HL-60 (cell line): ENCODE results near the gene CATSPERD.

ENCODE experiments used
- DNase-seq, 2 experiments: peaks; one replicate each; pipeline ENCODE4 v3.0.0-alpha.2; 2010 to 2020; ENCODE audit warnings: low read depth in 1 of 2, low spot score in 1 of 2
- H3K27ac ChIP-seq: fragments of 250-450 bp; sonication (Bioruptor Pico); replicated peaks from 2 replicates; pipeline ENCODE4 v1.5.1; 2020; ENCODE audit warnings: mild to moderate bottlenecking, moderate library complexity
- H3K27me3 ChIP-seq: fragments of 250-450 bp; sonication (Bioruptor Pico); 2 replicates; pipeline ENCODE4 v1.5.1; 2021; ENCODE audit warnings: mild to moderate bottlenecking, moderate library complexity; ENCODE audit not compliant: insufficient read depth, poor library complexity, severe bottlenecking
- H3K4me3 ChIP-seq: replicated peaks from 2 replicates; pipeline ENCODE4 v1.5.1; 2011; ENCODE audit warnings: mild to moderate bottlenecking, control low read depth, low read length; ENCODE audit not compliant: insufficient read depth
- CTCF ChIP-seq: IDR thresholded peaks from one replicate; pipeline ENCODE4 v1.5.1; 2011; ENCODE audit warnings: low read length, control low read depth, inconsistent platforms; ENCODE audit not compliant: insufficient read depth
- GABPA ChIP-seq: IDR thresholded peaks from 2 replicates; pipeline ENCODE4 v1.6.1; 2012; ENCODE audit warnings: low read depth
- POLR2AphosphoS5 ChIP-seq: IDR thresholded peaks from 2 replicates; pipeline ENCODE4 v1.6.1; 2012; ENCODE audit warnings: low read depth
- REST ChIP-seq: IDR thresholded peaks from 2 replicates; pipeline ENCODE4 v1.6.1; 2012; ENCODE audit warnings: low read depth; ENCODE audit not compliant: insufficient replicate concordance
- SPI1 ChIP-seq: IDR thresholded peaks from 2 replicates; pipeline ENCODE4 v1.6.1; 2012; ENCODE audit warnings: low read depth, mild to moderate bottlenecking, borderline replicate concordance

CATSPERD gene

DNA sequence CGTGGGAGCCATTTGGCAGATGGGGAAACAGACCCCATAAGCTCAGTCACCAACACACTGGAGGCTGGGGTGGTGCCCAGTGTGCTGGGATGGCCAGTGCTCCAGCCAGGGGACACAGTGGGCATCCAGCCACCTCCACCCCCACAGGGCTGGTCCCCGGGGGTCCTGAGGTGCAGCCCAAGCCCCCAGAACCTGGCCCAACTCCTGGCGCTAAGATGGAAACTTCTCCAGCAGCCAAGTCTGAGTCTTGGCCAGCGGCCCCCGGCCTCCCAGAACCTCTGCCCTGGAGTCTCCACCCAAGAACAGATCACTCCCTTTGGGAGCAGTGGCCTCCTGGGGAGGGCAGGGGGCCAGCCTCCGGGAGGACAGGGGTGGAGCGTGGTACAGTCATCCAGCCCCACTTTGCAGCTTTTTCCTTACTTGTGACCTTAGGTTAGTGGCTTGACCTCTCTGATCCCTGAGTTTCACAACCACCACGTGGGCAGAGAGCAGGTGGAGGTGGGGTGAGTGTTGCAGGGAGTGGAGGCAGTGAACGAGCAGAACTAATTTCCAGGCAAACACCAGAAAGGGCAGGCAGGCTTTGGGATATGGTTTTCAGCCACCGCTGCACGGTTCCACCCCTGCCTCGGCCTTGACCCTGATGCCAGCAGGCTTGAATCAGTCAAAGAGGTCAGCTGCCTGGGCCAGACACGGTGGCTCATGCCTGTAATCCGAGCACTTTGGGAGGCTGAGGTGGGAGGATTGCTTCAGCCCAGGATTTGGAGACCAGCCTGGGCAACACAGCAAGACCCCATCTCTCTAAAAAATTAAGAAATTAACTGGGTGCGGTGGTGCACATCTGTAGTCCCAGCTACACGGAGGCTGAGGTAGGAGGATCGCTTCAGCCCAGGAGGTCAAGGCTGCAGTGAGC, 80.2 kb downstream of the CATSPERD start:
- no peak for TF ChIP-seq SPI1
- TF ChIP-seq CTCF, result no peak
- TF ChIP-seq REST, result no peak
- TF ChIP-seq POLR2AphosphoS5, result no peak
- peaks cover 10% of the 10 kb centered on the region for H3K27me3 ChIP-seq

DNA sequence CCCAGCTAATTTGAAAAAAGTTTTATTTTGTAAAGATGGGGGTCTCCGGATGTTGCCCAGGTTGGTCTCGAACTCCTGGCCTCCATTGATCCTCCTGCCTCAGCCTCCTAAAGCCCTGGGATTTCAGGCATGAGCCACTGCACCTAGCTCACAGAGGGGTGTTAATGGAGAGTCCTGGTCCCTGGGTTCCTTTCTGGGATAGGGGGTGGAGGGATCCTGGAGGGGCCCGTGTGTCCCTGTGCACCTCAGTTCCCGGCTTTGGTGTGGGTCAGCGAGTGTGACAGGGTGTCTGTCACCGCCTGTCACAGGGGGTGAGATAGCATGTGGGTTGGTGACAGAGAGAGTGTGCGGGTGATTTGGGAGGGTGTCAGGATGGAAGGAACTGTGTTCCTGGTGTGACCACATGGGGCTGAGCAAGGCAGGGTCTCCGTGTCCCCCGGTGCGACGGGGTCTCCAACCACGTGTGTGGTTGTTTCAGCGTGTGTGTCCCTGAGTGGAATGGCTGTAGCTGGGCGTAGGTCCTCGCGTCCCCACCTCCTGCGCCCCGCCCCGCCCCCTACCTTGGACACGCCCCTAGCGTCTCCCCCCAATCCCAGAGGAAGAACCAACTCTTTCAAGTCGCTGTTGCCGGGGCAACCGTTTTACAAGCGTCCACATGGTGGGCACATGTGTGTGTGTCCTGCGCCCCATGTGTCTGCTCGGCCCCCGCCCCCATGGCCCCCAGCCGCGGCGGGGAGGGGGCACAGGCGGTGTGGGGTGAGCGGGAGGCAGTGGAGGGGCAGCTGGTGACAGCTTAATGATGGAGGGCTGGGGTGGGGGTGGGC, 81.6 kb downstream of the CATSPERD start:
- DNase-seq, result no peak
- peaks cover 21% of the 10 kb centered on the region for H3K27me3 ChIP-seq
- H3K4me3 ChIP-seq, result no peak overlapping the region
- TF ChIP-seq POLR2AphosphoS5, result no peak
- TF ChIP-seq GABPA, result no peak
- TF ChIP-seq CTCF, result no peak
- TF ChIP-seq REST, result no peak
- no peak overlapping the region for H3K27ac ChIP-seq

More for the DNA sequence above, 80.2 kb downstream of the CATSPERD start:
- Histone ChIP-seq H3K4me3 (no peak overlapping the region), H3K27ac (no peak overlapping the region)
- no peak for DNase-seq

GRCh38 chr19:5803441-5803751, 83.0 kb downstream of the CATSPERD start:
- H3K27ac ChIP-seq, result no peak overlapping the region
- peaks cover 22% of the 10 kb centered on the region for H3K27me3 ChIP-seq
- H3K4me3 ChIP-seq, result peak overlapping the region; percentile 18
- TF ChIP-seq REST, result no peak
- TF ChIP-seq GABPA, result no peak
- no peak for TF ChIP-seq POLR2AphosphoS5
- no peak for TF ChIP-seq SPI1
- no peak for TF ChIP-seq CTCF
- no peak for DNase-seq
